GM12872 (cell line): Measurements from ENCODE around the gene ETF1.

Experiments
- CTCF ChIP-seq: IDR thresholded peaks from 3 replicates; pipeline ENCODE4 v1.5.1; 2011; ENCODE audit warnings: low read depth, mild to moderate bottlenecking, low read length, moderate library complexity; ENCODE audit not compliant: insufficient read depth

ETF1 gene

GRCh38 chr5:138559937-138560336 lies 16.9 kb upstream of the ETF1 start:
- no peak for TF ChIP-seq CTCF

GRCh38 chr5:138557677-138558076 lies 14.6 kb upstream of the ETF1 start:
- TF ChIP-seq CTCF = no peak

GRCh38 chr5:138554143-138554542 lies 11.1 kb upstream of the ETF1 start:
- TF ChIP-seq CTCF = no peak

GRCh38 chr5:138553437-138554095 lies 10.5 kb upstream of the ETF1 start:
- TF ChIP-seq CTCF = no peak

GRCh38 chr5:138552657-138553056 lies 9.6 kb upstream of the ETF1 start:
- no peak for TF ChIP-seq CTCF

- TF ChIP-seq CTCF = no peak
Observed at GRCh38 chr5:138549414-138549813, 6.4 kb upstream of the ETF1 start.

- no peak for TF ChIP-seq CTCF
Observed at GRCh38 chr5:138545919-138546562, 3.0 kb upstream of the ETF1 start.
